Bronchial smooth muscle cell (primary cell): ENCODE results near the gene SLC47A1. TPM values are rescaled to one million over a fixed set of nuclear protein-coding genes. Genes with fewer than 3 reads are reported as not detected.

Experiments
- total RNA-seq: library from RNA; depleted of rRNA; stranded (reverse); fragments of >200 nt; gene quantifications from 2 replicates; pipeline ENCODE4 v1.2.1, GENCODE V29; 2014

The SLC47A1 gene, protein sequence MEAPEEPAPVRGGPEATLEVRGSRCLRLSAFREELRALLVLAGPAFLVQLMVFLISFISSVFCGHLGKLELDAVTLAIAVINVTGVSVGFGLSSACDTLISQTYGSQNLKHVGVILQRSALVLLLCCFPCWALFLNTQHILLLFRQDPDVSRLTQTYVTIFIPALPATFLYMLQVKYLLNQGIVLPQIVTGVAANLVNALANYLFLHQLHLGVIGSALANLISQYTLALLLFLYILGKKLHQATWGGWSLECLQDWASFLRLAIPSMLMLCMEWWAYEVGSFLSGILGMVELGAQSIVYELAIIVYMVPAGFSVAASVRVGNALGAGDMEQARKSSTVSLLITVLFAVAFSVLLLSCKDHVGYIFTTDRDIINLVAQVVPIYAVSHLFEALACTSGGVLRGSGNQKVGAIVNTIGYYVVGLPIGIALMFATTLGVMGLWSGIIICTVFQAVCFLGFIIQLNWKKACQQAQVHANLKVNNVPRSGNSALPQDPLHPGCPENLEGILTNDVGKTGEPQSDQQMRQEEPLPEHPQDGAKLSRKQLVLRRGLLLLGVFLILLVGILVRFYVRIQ
- 0.16 TPM in 1 of 2 replicates, not detected in the other for total RNA-seq

GRCh38 chr17:19533718-19534561, at the start of gene SLC47A1:
TSS of gene SLC47A1 (plus strand) at chr17:19533854. CDS start at chr17:19533940, 86 bp downstream.

Other genes starting within 250 kb of the SLC47A1 start
- gene B9D1, start 171.1 kb upstream of the SLC47A1 start, total RNA-seq, result 30.5 and 44.1 TPM in 2 replicates
- 10.4 and 17.4 TPM in 2 replicates for gene MAPK7, start 155.4 kb upstream of the SLC47A1 start, total RNA-seq
- gene MFAP4, start 146.7 kb upstream of the SLC47A1 start, total RNA-seq, result 47.1 and 105 TPM in 2 replicates
- gene RNF112, start 122.6 kb upstream of the SLC47A1 start, total RNA-seq, result 0.34 and 1.4 TPM in 2 replicates
- 30.7 and 45.4 TPM in 2 replicates for gene ALDH3A2, start 114.9 kb downstream of the SLC47A1 start, total RNA-seq
- gene SLC47A2, start 182.7 kb downstream of the SLC47A1 start, total RNA-seq, result not detected in 2 replicates
- gene ALDH3A1, start 214.4 kb downstream of the SLC47A1 start, total RNA-seq, result 0.16 and 0.43 TPM in 2 replicates